HL-60 (cell line): ENCODE results near the gene SERP2.

Experiments used
- DNase-seq, 2 experiments: peaks; one replicate each; pipeline ENCODE4 v3.0.0-alpha.2; 2010 to 2020; ENCODE audit warnings: low read depth in 1 of 2, low spot score in 1 of 2
- H3K27ac ChIP-seq: fragments of 250-450 bp; sonication (Bioruptor Pico); replicated peaks from 2 replicates; pipeline ENCODE4 v1.5.1; 2020; ENCODE audit warnings: mild to moderate bottlenecking, moderate library complexity
- H3K27me3 ChIP-seq: fragments of 250-450 bp; sonication (Bioruptor Pico); 2 replicates; pipeline ENCODE4 v1.5.1; 2021; ENCODE audit warnings: mild to moderate bottlenecking, moderate library complexity; ENCODE audit not compliant: insufficient read depth, poor library complexity, severe bottlenecking
- H3K4me3 ChIP-seq: replicated peaks from 2 replicates; pipeline ENCODE4 v1.5.1; 2011; ENCODE audit warnings: mild to moderate bottlenecking, control low read depth, low read length; ENCODE audit not compliant: insufficient read depth
- GABPA ChIP-seq: IDR thresholded peaks from 2 replicates; pipeline ENCODE4 v1.6.1; 2012; ENCODE audit warnings: low read depth
- POLR2AphosphoS5 ChIP-seq: IDR thresholded peaks from 2 replicates; pipeline ENCODE4 v1.6.1; 2012; ENCODE audit warnings: low read depth
- SPI1 ChIP-seq: IDR thresholded peaks from 2 replicates; pipeline ENCODE4 v1.6.1; 2012; ENCODE audit warnings: low read depth, mild to moderate bottlenecking, borderline replicate concordance
- TF ChIP-seq, protein P1 (sequence below): IDR thresholded peaks from 2 replicates; pipeline ENCODE4 v1.6.1; 2012; ENCODE audit warnings: low read depth; ENCODE audit not compliant: insufficient replicate concordance
- TF ChIP-seq, protein P2 (sequence below): IDR thresholded peaks from one replicate; pipeline ENCODE4 v1.5.1; 2011; ENCODE audit warnings: low read length, control low read depth, inconsistent platforms; ENCODE audit not compliant: insufficient read depth

Gene SERP2

DNA sequence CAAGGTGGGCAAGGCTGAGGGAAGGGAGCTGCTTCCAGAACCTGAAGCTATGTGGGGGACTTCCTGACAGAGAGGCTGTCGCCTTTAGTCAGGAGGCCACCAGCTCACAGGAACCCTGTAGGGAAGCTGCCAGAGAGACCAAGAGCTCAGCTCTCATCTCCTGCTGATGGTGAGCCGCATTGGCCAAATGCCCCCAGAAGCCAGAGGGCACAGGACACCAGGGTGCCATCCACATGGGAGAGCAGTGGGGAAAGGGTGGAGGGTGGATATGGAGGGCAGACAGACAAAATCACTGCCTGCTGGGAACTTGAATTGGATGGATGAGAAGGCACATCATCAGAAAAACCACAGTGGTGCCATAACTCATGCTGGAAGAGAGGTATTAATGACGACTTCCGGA, 36.0 kb downstream of the SERP2 start:
- H3K27me3 ChIP-seq: no peaks in the 10 kb centered on the region
- DNase-seq: no peak
- H3K4me3 ChIP-seq: no peak overlapping the region
- no peak overlapping the region for H3K27ac ChIP-seq
- TF ChIP-seq, protein P1, sequence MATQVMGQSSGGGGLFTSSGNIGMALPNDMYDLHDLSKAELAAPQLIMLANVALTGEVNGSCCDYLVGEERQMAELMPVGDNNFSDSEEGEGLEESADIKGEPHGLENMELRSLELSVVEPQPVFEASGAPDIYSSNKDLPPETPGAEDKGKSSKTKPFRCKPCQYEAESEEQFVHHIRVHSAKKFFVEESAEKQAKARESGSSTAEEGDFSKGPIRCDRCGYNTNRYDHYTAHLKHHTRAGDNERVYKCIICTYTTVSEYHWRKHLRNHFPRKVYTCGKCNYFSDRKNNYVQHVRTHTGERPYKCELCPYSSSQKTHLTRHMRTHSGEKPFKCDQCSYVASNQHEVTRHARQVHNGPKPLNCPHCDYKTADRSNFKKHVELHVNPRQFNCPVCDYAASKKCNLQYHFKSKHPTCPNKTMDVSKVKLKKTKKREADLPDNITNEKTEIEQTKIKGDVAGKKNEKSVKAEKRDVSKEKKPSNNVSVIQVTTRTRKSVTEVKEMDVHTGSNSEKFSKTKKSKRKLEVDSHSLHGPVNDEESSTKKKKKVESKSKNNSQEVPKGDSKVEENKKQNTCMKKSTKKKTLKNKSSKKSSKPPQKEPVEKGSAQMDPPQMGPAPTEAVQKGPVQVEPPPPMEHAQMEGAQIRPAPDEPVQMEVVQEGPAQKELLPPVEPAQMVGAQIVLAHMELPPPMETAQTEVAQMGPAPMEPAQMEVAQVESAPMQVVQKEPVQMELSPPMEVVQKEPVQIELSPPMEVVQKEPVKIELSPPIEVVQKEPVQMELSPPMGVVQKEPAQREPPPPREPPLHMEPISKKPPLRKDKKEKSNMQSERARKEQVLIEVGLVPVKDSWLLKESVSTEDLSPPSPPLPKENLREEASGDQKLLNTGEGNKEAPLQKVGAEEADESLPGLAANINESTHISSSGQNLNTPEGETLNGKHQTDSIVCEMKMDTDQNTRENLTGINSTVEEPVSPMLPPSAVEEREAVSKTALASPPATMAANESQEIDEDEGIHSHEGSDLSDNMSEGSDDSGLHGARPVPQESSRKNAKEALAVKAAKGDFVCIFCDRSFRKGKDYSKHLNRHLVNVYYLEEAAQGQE: no peak
- TF ChIP-seq, protein P2, sequence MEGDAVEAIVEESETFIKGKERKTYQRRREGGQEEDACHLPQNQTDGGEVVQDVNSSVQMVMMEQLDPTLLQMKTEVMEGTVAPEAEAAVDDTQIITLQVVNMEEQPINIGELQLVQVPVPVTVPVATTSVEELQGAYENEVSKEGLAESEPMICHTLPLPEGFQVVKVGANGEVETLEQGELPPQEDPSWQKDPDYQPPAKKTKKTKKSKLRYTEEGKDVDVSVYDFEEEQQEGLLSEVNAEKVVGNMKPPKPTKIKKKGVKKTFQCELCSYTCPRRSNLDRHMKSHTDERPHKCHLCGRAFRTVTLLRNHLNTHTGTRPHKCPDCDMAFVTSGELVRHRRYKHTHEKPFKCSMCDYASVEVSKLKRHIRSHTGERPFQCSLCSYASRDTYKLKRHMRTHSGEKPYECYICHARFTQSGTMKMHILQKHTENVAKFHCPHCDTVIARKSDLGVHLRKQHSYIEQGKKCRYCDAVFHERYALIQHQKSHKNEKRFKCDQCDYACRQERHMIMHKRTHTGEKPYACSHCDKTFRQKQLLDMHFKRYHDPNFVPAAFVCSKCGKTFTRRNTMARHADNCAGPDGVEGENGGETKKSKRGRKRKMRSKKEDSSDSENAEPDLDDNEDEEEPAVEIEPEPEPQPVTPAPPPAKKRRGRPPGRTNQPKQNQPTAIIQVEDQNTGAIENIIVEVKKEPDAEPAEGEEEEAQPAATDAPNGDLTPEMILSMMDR: no peak
- TF ChIP-seq SPI1: no peak
- no peak for TF ChIP-seq POLR2AphosphoS5
- TF ChIP-seq GABPA: no peak

DNA sequence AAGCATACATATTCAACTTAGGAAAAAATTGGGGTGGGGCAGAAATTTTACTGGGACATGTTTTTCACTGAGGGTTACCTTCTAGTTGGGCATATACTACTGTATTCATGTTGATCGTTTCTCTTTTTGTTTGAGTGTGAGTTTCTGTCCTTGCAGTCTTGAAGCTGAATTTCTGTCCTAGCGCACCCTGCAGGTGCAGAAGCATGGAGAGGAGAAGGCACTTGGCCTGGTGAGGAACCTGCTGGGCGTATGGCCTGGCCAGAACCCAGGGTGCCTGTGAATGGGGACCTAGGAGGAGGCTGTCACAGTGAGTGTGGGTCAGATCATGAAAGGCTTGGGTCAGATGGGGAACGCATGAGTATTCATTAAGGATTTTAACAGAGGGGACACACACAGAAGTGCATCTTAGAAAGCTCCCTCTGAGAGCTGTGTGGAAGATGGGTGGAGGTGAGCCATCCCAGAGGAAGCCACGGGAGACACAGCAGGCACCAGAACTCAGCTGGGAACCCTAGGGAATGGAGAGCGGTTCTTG, 36.8 kb downstream of the SERP2 start:
- H3K27me3 ChIP-seq: no peaks in the 10 kb centered on the region
- no peak overlapping the region for H3K27ac ChIP-seq
- no peak for TF ChIP-seq POLR2AphosphoS5
- no peak for DNase-seq
- no peak overlapping the region for H3K4me3 ChIP-seq

DNA sequence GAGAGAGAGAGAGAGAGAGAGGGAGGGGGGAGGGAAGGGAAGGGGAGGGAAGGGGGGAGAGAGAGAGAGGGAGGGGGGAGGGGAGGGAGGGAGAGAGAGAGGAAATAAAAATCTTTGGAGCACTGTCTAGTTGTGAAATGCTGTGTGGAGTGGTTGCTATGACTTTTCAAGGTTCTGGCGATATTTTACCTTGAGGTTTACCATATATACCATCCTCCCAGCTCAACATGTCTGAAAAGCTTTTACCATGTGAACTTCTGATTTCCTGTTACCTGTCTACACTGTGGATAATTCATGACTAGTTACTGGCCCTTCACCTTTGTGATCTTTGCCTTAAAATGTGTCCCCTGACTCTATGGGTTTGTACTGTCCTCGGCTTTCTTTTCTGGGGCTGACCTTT, 38.2 kb downstream of the SERP2 start:
- DNase-seq: no peak
- no peak overlapping the region for H3K27ac ChIP-seq
- no peaks in the 10 kb centered on the region for H3K27me3 ChIP-seq
- no peak overlapping the region for H3K4me3 ChIP-seq
- TF ChIP-seq, protein P1: no peak
- TF ChIP-seq, protein P2: no peak
- no peak for TF ChIP-seq GABPA
- no peak for TF ChIP-seq POLR2AphosphoS5
- no peak for TF ChIP-seq SPI1

DNA sequence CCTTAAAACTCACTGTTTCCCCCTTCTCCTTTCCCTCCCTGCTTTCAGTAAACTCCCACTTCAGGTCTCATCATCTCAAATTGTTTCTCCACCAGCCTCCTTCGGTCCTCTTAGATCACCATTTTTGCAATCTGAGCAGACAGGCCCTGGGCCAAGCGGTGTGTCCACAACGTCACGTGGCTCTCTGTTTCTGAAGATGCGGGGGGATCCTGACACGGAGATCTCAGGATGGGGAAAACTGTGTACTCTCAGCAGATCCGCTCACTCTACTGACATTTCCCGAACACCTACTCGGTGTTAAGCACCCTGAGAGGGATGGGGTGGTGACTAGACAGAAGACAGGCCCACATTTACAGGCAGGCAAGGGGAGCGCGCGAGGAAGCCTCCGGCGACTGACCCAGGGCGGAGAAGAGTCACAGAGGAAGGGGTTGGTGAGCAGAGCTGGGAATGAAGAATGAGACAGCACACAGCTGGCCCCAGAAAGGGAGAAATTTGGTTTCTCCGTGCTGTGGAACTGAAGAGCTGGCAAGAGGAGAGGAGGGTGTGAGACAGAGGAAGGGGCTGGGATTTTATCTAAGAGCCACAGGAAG, 38.8 kb downstream of the SERP2 start:
- H3K4me3 ChIP-seq: no peak overlapping the region
- no peak for DNase-seq
- H3K27ac ChIP-seq: no peak overlapping the region
- TF ChIP-seq GABPA (no peak), POLR2AphosphoS5 (no peak), SPI1 (no peak)
- TF ChIP-seq, protein P2: no peak
- TF ChIP-seq, protein P1: no peak
- no peaks in the 10 kb centered on the region for H3K27me3 ChIP-seq
